HG02973 (cell line): ENCODE data around the gene TMEM14C.
A peak's percentile ranks its signal among the peaks of the same experiment; 100 is the strongest.

Experiments
- ATAC-seq: cut with Tn5 transposase; IDR thresholded peaks from one replicate; pipeline ENCODE4 v1.9.1; 2021; ENCODE audit warnings: moderate library complexity; ENCODE audit not compliant: unreplicated experiment

TMEM14C gene

DNA sequence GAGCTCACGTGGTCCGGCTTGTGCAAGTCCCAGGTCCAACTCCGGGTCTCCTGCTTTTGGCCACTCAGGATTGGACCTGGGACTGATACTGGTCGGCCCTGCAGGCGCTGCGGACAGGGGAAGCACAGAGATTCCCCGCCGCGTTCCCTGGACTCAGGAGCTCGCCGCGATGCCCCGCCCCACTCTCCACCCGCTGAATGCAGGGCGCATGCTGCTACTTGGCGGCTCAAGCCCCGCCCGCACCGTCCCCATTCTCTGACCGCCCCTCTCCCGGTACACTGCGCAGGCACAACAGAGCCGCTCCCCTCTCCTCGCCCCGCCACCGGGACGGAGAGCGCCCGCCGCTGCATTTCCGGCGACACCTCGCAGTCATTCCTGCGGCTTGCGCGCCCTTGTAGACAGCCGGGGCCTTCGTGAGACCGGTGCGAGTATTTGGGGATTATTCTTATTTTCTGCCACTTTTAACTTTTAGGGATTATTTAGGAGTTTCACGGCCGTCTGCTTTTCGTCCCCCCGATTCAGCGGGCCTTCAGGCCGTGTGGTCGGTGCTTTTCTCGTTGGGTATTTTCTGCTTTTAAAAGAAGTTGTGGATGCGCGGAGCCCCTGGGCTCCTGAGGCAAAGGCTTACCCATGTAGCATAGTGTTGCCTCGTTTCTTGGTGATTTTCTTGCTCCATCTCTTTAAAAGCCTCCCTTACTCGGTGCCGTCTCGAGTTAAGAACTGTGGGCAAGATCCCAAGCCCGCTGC, at the start of gene TMEM14C:
TMEM14C (plus strand) TSS at position 251 of the 747 bp plus-strand sequence. CDS start 1,544 bp downstream, outside the sequence.
- peak; percentile 97 for ATAC-seq

GRCh38 chr6:10676403-10676802, 46.5 kb upstream of the TMEM14C start:
- ATAC-seq = no peak

- no peak for ATAC-seq
Observed at GRCh38 chr6:10678456-10678855, 44.4 kb upstream of the TMEM14C start.

DNA sequence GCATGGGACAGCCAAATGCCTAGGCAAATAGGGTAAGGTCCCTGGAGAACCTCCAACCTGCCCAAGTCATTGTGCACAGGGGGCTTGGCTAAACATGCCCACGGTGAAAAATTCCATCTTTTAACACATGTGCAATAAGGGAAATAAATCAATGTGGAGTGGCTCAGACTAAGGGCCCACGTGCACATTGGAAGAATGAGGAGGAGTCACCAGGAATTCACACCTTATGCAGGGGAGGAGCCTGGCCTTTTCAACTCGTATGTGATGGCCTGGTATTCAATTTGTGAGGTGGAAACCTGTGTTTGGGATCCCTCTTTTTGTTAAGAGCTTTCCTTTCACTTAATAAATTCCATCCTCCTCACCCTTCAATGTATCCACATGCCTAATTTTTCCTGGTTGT, 41.1 kb upstream of the TMEM14C start:
- no peak for ATAC-seq

DNA sequence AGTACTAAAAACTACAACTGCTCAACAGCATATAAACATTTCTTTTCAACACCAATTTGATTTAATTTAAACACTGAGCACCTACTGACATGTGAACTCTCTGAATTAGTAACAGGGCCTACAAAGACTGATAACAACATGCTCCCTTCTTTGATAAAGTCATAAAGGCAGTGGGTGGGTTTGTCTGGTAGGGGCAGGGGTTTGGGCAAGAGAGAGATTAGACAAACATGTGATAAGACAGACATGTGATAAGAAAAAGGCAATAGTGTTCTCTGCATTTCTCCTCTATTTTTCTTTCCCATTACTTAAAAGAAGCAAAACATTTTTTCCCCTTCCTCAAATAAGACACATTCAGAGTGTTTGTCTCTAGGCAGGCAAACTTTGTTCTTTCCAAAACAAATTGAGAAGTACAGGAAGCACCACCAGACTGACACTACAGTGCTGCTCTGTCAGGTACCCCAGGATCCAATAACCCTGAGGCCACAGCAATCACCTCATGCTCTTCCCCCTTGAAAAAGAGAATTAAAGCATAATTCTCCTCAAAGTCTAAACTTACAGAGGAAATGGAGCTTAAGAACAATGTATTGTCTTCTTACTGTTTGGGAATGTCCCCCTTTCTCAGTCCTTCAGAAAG, 40.4 kb upstream of the TMEM14C start:
- ATAC-seq = no peak

DNA sequence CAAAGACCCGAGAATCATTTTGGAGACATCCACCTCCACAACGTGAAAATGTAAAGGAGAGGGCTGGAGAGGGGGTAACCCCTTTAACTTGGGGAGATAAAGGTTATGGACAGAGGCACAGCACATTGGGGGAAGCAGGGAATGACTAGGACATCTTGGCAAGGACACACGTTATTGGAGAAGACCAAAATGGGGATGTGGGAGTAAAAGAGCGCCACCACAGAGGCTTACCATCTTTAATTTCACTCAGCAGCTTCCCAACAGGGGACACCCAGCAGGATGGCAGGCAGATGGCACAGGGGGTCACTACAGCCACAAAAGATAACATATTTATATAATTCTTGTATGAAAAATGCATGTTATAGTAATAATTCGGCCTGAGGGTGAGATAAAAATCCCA, 38.3 kb upstream of the TMEM14C start:
- ATAC-seq = no peak

- ATAC-seq = no peak
Observed at GRCh38 chr6:10685092-10685915, 37.6 kb upstream of the TMEM14C start.

DNA sequence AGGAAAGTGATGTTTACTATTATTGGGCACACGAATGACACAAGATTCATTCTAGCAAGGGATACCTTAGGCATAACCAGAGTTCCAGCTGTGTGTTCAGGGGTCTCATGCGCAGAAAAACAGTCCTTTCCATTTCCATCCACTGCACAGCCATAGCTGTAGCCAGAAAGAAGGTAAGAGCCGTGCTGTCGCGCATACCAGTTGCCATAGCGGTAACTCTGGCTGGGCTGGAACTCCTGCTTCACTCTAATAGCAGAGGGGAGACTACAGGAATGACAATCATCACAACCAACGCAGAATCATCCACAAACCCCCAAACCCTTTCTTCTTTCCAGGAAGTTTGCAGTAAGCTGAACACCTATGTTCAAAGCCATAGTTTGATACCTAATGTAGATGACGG, 36.0 kb upstream of the TMEM14C start:
- ATAC-seq = no peak

DNA sequence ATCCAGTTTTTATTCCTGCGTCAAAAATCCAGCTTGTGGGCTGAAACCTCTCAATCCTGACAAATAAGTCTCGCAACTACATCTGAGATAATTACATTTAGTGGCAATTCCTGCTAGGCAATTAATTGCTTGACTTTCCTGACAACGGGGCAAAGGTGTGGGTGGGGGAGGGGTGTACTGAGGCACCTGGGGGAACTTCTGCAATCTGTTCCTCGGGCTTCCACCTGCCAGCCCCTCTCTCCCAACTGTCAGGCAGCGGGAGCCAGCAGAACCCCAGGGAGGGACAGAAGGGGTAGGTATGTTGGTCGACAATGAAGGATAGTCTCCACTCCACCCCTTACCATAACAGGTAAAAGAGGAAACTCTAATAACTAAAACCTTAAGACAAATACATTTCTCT, 35.3 kb upstream of the TMEM14C start:
- ATAC-seq = no peak

DNA sequence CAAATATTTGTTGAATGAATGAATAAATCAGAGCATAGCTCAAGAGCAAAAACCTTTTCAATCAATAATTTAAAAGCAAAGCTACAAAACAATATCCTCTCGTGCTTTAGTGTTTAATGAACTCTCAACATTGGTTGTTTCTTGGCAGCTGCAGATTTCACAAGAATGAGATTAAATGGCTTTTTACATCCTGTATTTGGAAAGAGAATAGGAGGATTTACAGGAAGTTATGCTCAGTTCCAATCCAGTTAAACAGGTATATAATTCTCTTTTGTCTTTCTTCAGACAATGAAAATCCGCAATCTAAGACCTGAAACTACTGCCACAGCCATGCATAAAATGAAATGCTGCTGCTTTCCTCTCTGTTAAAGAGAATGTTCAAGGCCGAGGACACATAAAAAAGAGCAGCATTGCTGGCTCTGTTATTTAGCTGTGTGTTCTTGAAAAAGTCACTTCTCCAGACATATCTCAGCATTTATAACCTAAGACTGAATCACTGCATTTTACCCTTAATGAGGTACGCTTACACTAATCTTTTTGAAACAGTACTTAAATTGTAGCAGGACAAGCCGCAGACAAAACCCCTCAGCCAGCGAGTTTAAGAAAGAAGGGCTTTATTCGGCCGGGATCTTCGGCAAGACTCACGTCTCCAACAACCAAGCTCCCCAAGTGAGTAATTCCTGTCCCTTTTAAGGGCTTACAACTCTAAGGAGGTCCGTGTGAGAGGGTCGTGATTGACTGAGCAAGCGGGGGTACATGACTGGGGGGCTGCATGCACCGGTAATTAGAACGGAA, 32.0 kb upstream of the TMEM14C start:
- ATAC-seq = no peak

DNA sequence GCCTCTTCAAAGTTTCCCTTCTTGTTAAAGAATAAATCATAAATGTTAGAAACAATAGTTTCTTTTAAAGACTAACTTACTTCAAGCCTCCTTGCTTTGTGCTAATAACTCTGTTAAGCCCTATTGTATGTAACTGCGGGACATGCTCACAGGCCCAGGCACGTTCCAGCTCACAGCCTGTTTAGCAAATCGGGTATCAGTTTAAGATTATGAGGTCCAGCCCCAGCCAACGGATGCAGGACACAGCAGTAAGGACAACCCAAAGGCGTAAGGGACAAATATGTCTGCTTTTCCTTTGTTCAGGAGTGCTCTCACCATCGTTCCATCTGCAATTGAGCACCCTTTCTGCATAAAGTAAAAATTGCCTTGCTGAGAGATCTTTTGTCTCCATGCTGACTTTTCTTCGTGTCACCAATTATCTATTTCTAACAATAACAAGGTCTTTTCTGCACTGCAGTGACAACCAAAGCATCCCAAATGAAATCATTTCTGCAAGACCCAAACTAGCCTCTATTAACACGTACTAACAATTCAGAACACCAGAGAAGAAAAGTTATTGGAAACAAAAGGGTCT, 29.8 kb upstream of the TMEM14C start:
- no peak for ATAC-seq

DNA sequence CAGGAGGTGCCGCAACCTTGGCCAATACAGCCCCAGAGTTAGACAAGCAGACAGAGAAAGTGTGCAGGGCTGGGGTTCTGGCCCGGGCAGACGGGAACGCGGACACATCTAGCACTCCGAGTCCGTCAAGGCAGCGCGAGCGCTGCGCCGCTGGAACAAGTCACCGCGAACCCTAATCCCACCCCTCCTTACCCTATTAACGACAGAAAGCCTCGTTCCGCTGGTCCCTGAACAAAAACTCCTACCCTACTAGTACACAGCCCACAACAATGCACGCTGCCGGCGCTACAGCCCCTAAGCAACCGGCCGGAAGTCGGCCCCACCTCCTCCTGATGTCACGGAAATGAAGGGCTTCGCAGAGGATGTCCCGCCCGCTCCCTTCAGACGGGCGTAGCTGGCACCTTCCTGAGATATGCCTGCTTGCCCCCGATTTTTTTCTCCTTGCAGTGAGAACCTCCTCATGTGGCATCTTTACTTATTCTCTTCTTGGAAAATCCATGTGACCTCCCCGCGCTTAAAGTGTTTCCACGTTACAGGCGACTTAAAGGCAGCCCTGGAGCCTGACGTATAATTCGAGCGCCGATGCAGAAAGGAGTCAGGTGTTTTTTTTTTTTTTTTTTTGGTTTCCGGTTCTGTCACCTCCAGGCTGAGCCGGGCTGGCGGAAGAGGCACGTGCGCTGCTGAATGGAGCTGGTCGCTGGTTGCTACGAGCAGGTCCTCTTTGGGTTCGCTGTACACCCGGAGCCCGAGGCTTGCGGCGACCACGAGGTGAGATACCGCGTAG, 28.4 kb upstream of the TMEM14C start, which contains the start of the genes C6orf52 and PAK1IP1:
C6orf52 (minus strand) TSS at position 315 of the 784 bp plus-strand sequence. CDS start 7,066 bp downstream, outside the sequence.
PAK1IP1 (plus strand) TSS at position 671 of the 784 bp plus-strand sequence; CDS start at position 685, 14 bp downstream.
- ATAC-seq = peak; percentile 96

- no peak for ATAC-seq
Observed at GRCh38 chr6:10695086-10695657, 27.7 kb upstream of the TMEM14C start.

- no peak for ATAC-seq
Observed at GRCh38 chr6:10696655-10697054, 26.2 kb upstream of the TMEM14C start.

- no peak for ATAC-seq
Observed at GRCh38 chr6:10713962-10714361, 8.9 kb upstream of the TMEM14C start.

- ATAC-seq = no peak
Observed at GRCh38 chr6:10719296-10719963, 3.4 kb upstream of the TMEM14C start.

GRCh38 chr6:10719964-10720264, 3.0 kb upstream of the TMEM14C start:
- no peak for ATAC-seq

DNA sequence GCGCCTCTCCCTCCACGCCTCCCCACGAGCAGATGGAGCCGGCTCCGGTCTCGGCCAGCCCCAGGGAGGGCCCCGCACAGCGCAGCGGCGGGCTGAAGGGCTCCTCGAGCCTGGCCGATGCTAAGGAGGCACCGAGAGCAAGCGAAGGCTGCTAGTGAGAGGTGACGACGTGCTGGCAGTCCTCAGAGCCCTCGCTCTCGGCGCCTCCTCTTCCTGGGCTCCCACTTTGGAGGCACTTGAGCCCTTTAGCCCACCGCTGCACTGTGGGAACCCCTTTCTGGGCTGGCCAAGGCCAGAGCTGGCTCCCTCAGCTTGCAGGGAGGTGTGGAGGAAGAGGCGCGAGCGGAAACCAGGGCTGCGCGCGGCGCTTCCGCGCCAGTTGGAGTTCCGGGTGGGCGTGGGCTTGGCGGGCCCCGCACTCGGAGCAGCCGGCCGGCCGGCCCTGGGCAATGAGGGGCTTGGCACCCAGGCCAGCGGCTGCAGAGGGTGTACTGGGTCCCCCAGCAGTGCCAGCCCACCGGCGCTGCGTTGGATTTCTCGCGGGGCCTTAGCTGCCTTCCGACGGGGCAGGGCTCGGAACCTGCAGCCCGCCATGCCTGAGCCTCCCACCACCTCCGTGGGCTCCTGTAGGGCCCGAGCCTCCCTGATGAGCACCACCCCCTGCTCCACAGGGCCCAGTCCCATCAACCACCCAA, 2.5 kb upstream of the TMEM14C start:
- no peak for ATAC-seq
